Astrocyte (in vitro differentiated cells and primary cell): ENCODE results near the gene CABP2. TPM values are rescaled to one million over a fixed set of nuclear protein-coding genes. Genes with fewer than 3 reads are reported as not detected.

ENCODE experiments used
- DNase-seq: peaks from one replicate; pipeline ENCODE4 v3.0.0-alpha.2; 2010; ENCODE audit warnings: low read depth
- FAIRE-seq: peaks from 2 replicates; lab custom pipeline; 2011; peaks lifted over from hg19 to GRCh38; lab: Jason Lieb, UNC
- H2AFZ ChIP-seq: 2 replicates; pipeline ENCODE4 v1.6.0; 2012; ENCODE audit warnings: low read depth, low read length, inconsistent platforms
- H3K27ac ChIP-seq: 2 replicates; pipeline ENCODE4 v1.5.1; 2011; ENCODE audit warnings: low read depth, low read length, inconsistent platforms
- H3K27me3 ChIP-seq: 2 replicates; pipeline ENCODE4 v1.6.0; 2011; ENCODE audit warnings: low read length, inconsistent platforms; ENCODE audit not compliant: insufficient read depth
- H3K36me3 ChIP-seq: 2 replicates; pipeline ENCODE4 v1.5.1; 2011; ENCODE audit warnings: low read length, inconsistent platforms; ENCODE audit not compliant: insufficient read depth
- H3K4me1 ChIP-seq: 2 replicates; pipeline ENCODE4 v1.5.1; 2011; ENCODE audit warnings: low read length, inconsistent platforms; ENCODE audit not compliant: insufficient read depth
- H3K4me2 ChIP-seq: 2 replicates; pipeline ENCODE4 v1.6.0; 2012; ENCODE audit warnings: low read length, inconsistent platforms
- H3K4me3 ChIP-seq: 2 replicates; pipeline ENCODE4 v1.5.1; 2011; ENCODE audit warnings: low read depth, mild to moderate bottlenecking, low read length, inconsistent platforms; ENCODE audit not compliant: insufficient read depth
- H3K79me2 ChIP-seq: 2 replicates; pipeline ENCODE4 v1.6.0; 2012; ENCODE audit warnings: mild to moderate bottlenecking, low read length, inconsistent platforms; ENCODE audit not compliant: insufficient read depth
- H3K9ac ChIP-seq: 2 replicates; pipeline ENCODE4 v1.6.0; 2012; ENCODE audit warnings: mild to moderate bottlenecking, low read length, inconsistent platforms
- H3K9me3 ChIP-seq: 2 replicates; pipeline ENCODE4 v1.5.1; 2012; ENCODE audit warnings: low read depth, mild to moderate bottlenecking, low read length, inconsistent platforms; ENCODE audit not compliant: insufficient read depth
- H4K20me1 ChIP-seq: 2 replicates; pipeline ENCODE4 v1.6.0; 2012; ENCODE audit warnings: low read length, inconsistent platforms; ENCODE audit not compliant: insufficient read depth
- H3K27ac Mint-ChIP-seq: one replicate; pipeline ENCODE4 v1.8.0; 2021; ENCODE audit warnings: mild to moderate bottlenecking, mixed read lengths; ENCODE audit not compliant: unreplicated experiment
- H3K27me3 Mint-ChIP-seq: one replicate; pipeline ENCODE4 v1.8.0; 2021; ENCODE audit warnings: low read depth, mixed read lengths; ENCODE audit not compliant: unreplicated experiment
- H3K36me3 Mint-ChIP-seq: one replicate; pipeline ENCODE4 v1.8.0; 2021; ENCODE audit warnings: low read depth, mixed read lengths; ENCODE audit not compliant: unreplicated experiment
- H3K4me1 Mint-ChIP-seq: one replicate; pipeline ENCODE4 v1.8.0; 2021; ENCODE audit warnings: low read depth, mixed read lengths; ENCODE audit not compliant: unreplicated experiment
- H3K4me3 Mint-ChIP-seq: one replicate; pipeline ENCODE4 v1.8.0; 2021; ENCODE audit warnings: mild to moderate bottlenecking, moderate library complexity, mixed read lengths; ENCODE audit not compliant: unreplicated experiment
- H3K9me3 Mint-ChIP-seq: one replicate; pipeline ENCODE4 v1.8.0; 2021; ENCODE audit warnings: mild to moderate bottlenecking, mixed read lengths; ENCODE audit not compliant: unreplicated experiment
- EZH2 ChIP-seq: IDR thresholded peaks from 2 replicates; pipeline ENCODE4 v1.6.1; 2012; ENCODE audit warnings: mild to moderate bottlenecking, low read length, inconsistent platforms; ENCODE audit not compliant: insufficient read depth
- total RNA-seq: library from RNA; stranded (reverse); gene quantifications from 2 replicates; pipeline ENCODE4 v1.2.1, GENCODE V29; 2021
- TF ChIP-seq, protein P1 (sequence below): IDR thresholded peaks from 2 replicates; pipeline ENCODE4 v1.5.1; 2011; ENCODE audit warnings: low read depth, mild to moderate bottlenecking, inconsistent platforms, low read length, moderate library complexity; ENCODE audit not compliant: insufficient read depth

Gene CABP2
- total RNA-seq, 1 donor from 2014 or later: not detected

DNA sequence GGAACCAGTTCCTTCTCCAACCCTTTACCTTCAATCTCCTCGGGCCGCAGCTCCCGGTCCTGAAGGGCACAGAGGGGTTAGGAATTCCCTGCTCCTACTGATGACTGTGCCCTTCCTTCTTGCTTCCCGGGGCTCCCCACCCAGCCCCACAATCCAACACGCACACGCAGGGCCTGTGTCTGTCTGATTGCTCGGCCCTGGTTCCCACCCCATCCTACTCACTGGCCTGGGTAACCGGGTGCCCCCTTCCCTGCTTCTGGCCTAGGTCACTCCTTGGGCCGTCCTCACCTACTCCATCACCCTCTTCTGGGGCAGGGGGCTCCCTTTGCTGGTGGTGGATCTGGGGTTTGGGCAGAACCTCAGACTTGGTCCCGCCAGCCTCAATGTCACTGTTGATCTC is 1.3 kb downstream of the CABP2 start:
- no peak overlapping the region for H3K9ac ChIP-seq
- H3K4me1 ChIP-seq: no peaks in the 10 kb centered on the region
- Mint-ChIP-seq H3K27me3 (peaks cover 21% of the 10 kb centered on the region), H3K27ac (no peak overlapping the region), H3K4me3 (no peak overlapping the region), H3K9me3 (peaks cover 3% of the 10 kb centered on the region), H3K36me3 (peaks cover 1% of the 10 kb centered on the region), H3K4me1 (no peaks in the 10 kb centered on the region)
- H3K27ac ChIP-seq: no peak overlapping the region
- no peaks in the 10 kb centered on the region for H3K79me2 ChIP-seq
- TF ChIP-seq, protein P1, sequence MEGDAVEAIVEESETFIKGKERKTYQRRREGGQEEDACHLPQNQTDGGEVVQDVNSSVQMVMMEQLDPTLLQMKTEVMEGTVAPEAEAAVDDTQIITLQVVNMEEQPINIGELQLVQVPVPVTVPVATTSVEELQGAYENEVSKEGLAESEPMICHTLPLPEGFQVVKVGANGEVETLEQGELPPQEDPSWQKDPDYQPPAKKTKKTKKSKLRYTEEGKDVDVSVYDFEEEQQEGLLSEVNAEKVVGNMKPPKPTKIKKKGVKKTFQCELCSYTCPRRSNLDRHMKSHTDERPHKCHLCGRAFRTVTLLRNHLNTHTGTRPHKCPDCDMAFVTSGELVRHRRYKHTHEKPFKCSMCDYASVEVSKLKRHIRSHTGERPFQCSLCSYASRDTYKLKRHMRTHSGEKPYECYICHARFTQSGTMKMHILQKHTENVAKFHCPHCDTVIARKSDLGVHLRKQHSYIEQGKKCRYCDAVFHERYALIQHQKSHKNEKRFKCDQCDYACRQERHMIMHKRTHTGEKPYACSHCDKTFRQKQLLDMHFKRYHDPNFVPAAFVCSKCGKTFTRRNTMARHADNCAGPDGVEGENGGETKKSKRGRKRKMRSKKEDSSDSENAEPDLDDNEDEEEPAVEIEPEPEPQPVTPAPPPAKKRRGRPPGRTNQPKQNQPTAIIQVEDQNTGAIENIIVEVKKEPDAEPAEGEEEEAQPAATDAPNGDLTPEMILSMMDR: no peak
- no peak for TF ChIP-seq EZH2
- H3K36me3 ChIP-seq: no peaks in the 10 kb centered on the region
- H2AFZ ChIP-seq: no peak overlapping the region
- no peak overlapping the region for H3K4me3 ChIP-seq
- H4K20me1 ChIP-seq: no peaks in the 10 kb centered on the region
- H3K4me2 ChIP-seq: no peak overlapping the region
- H3K27me3 ChIP-seq: peaks cover 5% of the 10 kb centered on the region
- no peaks in the 10 kb centered on the region for H3K9me3 ChIP-seq
- no peak for DNase-seq
- no peak for FAIRE-seq

- Histone ChIP-seq H2AFZ (no peak overlapping the region), H3K9me3 (no peaks in the 10 kb centered on the region), H3K4me1 (no peaks in the 10 kb centered on the region), H3K9ac (no peak overlapping the region), H3K4me3 (no peak overlapping the region), H3K4me2 (no peak overlapping the region), H3K27me3 (peaks cover 5% of the 10 kb centered on the region), H3K27ac (no peak overlapping the region), H3K36me3 (no peaks in the 10 kb centered on the region), H4K20me1 (no peaks in the 10 kb centered on the region), H3K79me2 (no peaks in the 10 kb centered on the region)
- FAIRE-seq: no peak
- Mint-ChIP-seq H3K4me1 (no peaks in the 10 kb centered on the region), H3K4me3 (no peak overlapping the region), H3K27ac (no peak overlapping the region), H3K9me3 (no peaks in the 10 kb centered on the region), H3K27me3 (peaks cover 18% of the 10 kb centered on the region), H3K36me3 (peaks cover 1% of the 10 kb centered on the region)
- DNase-seq: no peak
- TF ChIP-seq EZH2: no peak
- TF ChIP-seq, protein P1: no peak
Measured at GRCh38 chr11:67520856-67521824, 2.1 kb downstream of the CABP2 start.

GRCh38 chr11:67519726-67520125 is 3.5 kb downstream of the CABP2 start:
- H3K79me2 ChIP-seq: no peaks in the 10 kb centered on the region
- no peak overlapping the region for H3K9ac ChIP-seq
- H4K20me1 ChIP-seq: no peaks in the 10 kb centered on the region
- TF ChIP-seq, protein P1: no peak
- no peak for TF ChIP-seq EZH2
- no peak overlapping the region for H3K27ac ChIP-seq
- H3K4me2 ChIP-seq: no peak overlapping the region
- no peaks in the 10 kb centered on the region for H3K9me3 ChIP-seq
- no peaks in the 10 kb centered on the region for H3K9me3 Mint-ChIP-seq
- H3K27me3 Mint-ChIP-seq: peaks cover 20% of the 10 kb centered on the region
- H3K4me1 ChIP-seq: no peaks in the 10 kb centered on the region
- no peak overlapping the region for H3K4me3 ChIP-seq
- no peak overlapping the region for H2AFZ ChIP-seq
- peaks cover 1% of the 10 kb centered on the region for H3K36me3 Mint-ChIP-seq
- no peak overlapping the region for H3K27ac Mint-ChIP-seq
- FAIRE-seq (no peak), DNase-seq (no peak)
- no peaks in the 10 kb centered on the region for H3K36me3 ChIP-seq
- no peaks in the 10 kb centered on the region for H3K4me1 Mint-ChIP-seq
- H3K4me3 Mint-ChIP-seq: no peak overlapping the region
- H3K27me3 ChIP-seq: peaks cover 5% of the 10 kb centered on the region
